ENCODE results near the gene GOLGA6C.
"Not testable (repeated sequence)": the region's sequence is repeated elsewhere in the genome, so short reads cannot be mapped to it uniquely, and the experiment has no call there.

GOLGA6C gene

GRCh38 chr15:75258034-75258433 is at the start of gene GOLGA6C:
Gene GOLGA6C (plus strand): TSS chr15:75258334. CDS start chr15:75258599, 265 bp downstream.
- DNase-seq (ENCODE audit: low read depth): not testable (repeated sequence)

GRCh38 chr15:75208501-75209288 is 49.4 kb upstream of the GOLGA6C start:
- DNase-seq (ENCODE audit: low read depth): no peak

GRCh38 chr15:75209289-75209676 is 48.9 kb upstream of the GOLGA6C start:
- no peak for DNase-seq (ENCODE audit: low read depth)

- DNase-seq (ENCODE audit: low read depth): no peak
Observed at GRCh38 chr15:75210811-75211230, 47.3 kb upstream of the GOLGA6C start.

- no peak for DNase-seq (ENCODE audit: low read depth)
Observed at GRCh38 chr15:75211436-75212199, 46.5 kb upstream of the GOLGA6C start.

- DNase-seq (ENCODE audit: low read depth): no peak
Observed at GRCh38 chr15:75212200-75212858, 45.8 kb upstream of the GOLGA6C start.

- no peak for DNase-seq (ENCODE audit: low read depth)
Observed at GRCh38 chr15:75213212-75213767, 44.8 kb upstream of the GOLGA6C start.

- DNase-seq (ENCODE audit: low read depth): no peak
Observed at GRCh38 chr15:75213768-75214221, 44.3 kb upstream of the GOLGA6C start.

- DNase-seq (ENCODE audit: low read depth): no peak
Observed at GRCh38 chr15:75214293-75215096, 43.6 kb upstream of the GOLGA6C start.

GRCh38 chr15:75215107-75216004 is 42.8 kb upstream of the GOLGA6C start:
- no peak for DNase-seq (ENCODE audit: low read depth)

GRCh38 chr15:75217012-75217411 is 41.1 kb upstream of the GOLGA6C start:
- DNase-seq (ENCODE audit: low read depth): no peak

- DNase-seq (ENCODE audit: low read depth): not testable (repeated sequence)
Observed at GRCh38 chr15:75217574-75217973, 40.6 kb upstream of the GOLGA6C start.

- not testable (repeated sequence) for DNase-seq (ENCODE audit: low read depth)
Observed at GRCh38 chr15:75219507-75219929, 38.6 kb upstream of the GOLGA6C start.

GRCh38 chr15:75223688-75224087 is 34.4 kb upstream of the GOLGA6C start:
- DNase-seq (ENCODE audit: low read depth): no peak

- no peak for DNase-seq (ENCODE audit: low read depth)
Observed at GRCh38 chr15:75224281-75224680, 33.9 kb upstream of the GOLGA6C start.

- not testable (repeated sequence) for DNase-seq (ENCODE audit: low read depth)
Observed at GRCh38 chr15:75225102-75225836, 32.9 kb upstream of the GOLGA6C start.

GRCh38 chr15:75225951-75226732 is 32.0 kb upstream of the GOLGA6C start:
- no peak for DNase-seq (ENCODE audit: low read depth)

GRCh38 chr15:75227112-75227511 is 31.0 kb upstream of the GOLGA6C start:
- not testable (repeated sequence) for DNase-seq (ENCODE audit: low read depth)

All from activated T-helper 1 cell treated with Interleukin-2 at 50 U/mL for 16 hours (primary cell).